Hematopoietic multipotent progenitor cell treated with erythropoietin and hydrocortisone succinate and interleukin-3 and kit ligand, for 15 days (in vitro differentiated cells): Measurements from ENCODE around the gene TPCN1.

Source experiments
- DNase-seq: peaks from one replicate; pipeline ENCODE4 v3.0.0-alpha.2; 2015; ENCODE audit warnings: low spot score

Gene TPCN1

GRCh38 chr12:113221181-113221996 is at the start of gene TPCN1:
Gene TPCN1 (plus strand): TSS chr12:113221464. CDS start chr12:113226853, 5,389 bp downstream.
- DNase-seq = peak; percentile 100

- DNase-seq = no peak
Measured at GRCh38 chr12:113171543-113171942, 49.7 kb upstream of the TPCN1 start.

- no peak for DNase-seq
Measured at GRCh38 chr12:113172185-113172584, 49.1 kb upstream of the TPCN1 start.

DNA sequence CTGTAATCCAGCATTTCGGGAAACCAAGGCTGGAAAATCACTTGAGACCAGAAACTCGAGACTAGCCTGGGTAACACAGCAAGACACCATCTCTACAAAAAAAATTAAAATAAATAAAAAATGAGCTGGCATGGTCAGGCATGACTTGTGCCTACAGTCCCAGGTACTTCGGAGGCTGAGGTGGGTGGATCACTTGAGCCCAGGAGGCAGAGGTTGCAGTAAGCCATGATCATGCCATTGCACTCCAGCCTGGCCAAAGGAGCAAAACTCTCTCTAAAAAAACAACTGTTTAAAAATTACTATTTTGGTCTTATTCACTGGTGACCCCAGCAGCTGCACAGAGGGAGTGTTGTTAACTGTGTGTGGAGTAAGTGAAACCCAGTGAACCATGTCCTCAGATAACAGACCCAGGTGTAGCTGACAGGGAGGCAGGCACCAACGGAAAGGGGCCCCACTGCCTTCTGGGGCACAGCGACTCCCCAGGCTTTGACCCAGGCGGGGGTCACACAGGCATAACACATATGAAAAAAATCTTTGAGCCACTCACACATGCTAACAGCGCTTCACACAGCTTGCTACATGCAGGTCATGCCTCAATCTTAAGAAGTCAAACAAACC is 48.1 kb upstream of the TPCN1 start:
- DNase-seq = no peak

GRCh38 chr12:113174461-113175384 is 46.5 kb upstream of the TPCN1 start:
- peak; percentile 79 for DNase-seq

DNA sequence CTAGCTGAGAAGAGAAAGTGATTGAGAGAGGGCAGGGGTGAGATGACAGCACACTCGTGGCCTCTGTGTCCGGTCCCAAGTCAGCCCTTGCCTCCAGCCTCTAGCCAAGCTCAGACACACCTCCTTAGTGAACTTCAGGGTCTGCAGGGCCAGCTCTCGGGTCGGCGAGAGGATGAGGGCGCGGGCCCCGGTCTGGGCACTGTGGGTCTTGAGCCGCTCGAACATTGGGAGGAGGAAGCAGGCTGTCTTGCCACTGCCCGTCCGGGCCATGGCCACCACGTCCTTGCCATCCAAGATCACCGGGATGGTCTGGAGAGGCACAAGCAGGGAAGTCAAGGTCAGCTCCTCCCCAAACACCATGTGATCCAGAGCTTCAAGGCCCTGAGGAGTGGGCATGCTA is 42.2 kb upstream of the TPCN1 start:
- DNase-seq = no peak

DNA sequence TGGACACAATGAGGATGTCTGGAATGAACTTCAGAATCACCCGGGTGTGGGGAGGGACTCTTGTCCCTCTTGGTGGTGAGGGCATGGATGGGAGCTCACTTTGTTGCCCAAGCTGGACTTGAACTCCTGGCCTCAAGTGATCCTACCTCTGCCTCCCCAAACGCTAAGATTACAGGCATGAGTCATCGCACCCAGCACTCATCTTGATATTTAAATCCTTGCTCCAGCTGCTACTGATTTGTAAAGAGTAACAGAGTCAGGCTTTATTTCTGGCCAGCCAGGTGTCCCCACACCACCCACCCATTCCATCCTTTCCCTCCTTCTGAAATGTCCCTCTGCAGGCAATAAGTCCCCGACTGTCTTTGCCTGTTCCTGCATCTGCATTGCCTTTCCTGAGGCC is 40.9 kb upstream of the TPCN1 start:
- DNase-seq = no peak

- DNase-seq = no peak
Measured at GRCh38 chr12:113181975-113182374, 39.3 kb upstream of the TPCN1 start.

DNA sequence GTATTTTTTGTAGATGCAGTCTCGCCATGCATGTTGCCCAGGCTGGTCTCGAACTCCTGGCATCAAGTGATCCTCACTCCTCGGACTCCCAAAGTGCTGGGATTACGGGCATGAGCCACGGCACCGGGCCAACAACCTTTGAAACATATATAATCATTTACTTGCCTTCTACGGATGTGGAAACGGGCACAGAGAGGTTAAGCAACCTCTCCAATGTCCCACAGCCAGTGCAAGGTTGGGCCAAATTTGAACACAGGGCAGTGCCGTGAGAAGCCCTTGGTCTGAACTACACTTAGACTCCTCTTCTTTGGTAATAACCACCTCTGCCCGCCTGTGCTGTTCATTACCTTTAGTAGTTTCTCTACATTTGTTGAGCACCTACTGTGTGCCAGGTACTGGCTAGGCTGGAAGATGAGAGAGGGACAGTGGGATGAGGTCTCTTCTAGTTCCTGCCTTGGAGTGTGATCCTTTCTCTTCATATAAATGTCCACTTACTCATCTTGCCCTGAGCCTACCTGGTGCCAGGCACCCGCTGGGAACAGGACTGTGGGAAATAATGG is 38.2 kb upstream of the TPCN1 start:
- no peak for DNase-seq

- DNase-seq = no peak
Measured at GRCh38 chr12:113184098-113184899, 37.0 kb upstream of the TPCN1 start.

DNA sequence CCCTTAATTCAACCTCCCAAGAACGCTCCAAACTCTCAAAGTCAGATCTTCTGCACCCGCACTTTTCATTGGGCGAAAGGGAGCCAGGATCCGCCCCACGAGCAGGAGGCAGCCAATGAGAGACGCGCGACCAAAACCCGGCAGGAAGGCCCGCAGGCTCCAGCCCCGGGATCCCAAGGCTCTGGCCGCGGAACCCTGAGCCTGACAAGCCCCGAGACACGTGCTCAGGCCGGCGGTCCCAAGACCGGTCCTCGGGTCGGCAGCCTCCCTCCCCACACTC is 36.4 kb upstream of the TPCN1 start:
- peak; percentile 92 for DNase-seq

- DNase-seq = peak; percentile 83
Measured at GRCh38 chr12:113185180-113186032, 35.9 kb upstream of the TPCN1 start, which contains the start of the genes DDX54 and RITA1. Gene DDX54 (minus strand): TSS chr12:113185478. CDS start chr12:113185451, 27 bp downstream. Gene RITA1 (plus strand): TSS chr12:113185721. CDS start chr12:113186747, 1,026 bp downstream.

DNA sequence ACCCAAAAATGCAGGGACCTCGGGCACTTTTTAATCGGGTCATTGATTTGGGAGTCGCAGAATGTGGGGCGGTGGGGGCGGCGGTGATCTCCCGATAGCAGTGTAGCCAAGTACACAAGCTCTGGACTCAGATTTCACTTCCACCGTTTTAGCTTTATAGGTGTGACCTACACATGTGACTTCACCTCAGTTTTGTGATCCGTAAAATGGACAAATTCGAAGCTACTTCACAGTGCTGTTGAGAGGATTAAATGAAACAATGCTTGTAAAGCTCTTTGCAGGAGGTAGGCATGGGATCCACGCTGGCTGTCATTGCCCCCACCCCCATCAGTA is 35.3 kb upstream of the TPCN1 start:
- no peak for DNase-seq

DNA sequence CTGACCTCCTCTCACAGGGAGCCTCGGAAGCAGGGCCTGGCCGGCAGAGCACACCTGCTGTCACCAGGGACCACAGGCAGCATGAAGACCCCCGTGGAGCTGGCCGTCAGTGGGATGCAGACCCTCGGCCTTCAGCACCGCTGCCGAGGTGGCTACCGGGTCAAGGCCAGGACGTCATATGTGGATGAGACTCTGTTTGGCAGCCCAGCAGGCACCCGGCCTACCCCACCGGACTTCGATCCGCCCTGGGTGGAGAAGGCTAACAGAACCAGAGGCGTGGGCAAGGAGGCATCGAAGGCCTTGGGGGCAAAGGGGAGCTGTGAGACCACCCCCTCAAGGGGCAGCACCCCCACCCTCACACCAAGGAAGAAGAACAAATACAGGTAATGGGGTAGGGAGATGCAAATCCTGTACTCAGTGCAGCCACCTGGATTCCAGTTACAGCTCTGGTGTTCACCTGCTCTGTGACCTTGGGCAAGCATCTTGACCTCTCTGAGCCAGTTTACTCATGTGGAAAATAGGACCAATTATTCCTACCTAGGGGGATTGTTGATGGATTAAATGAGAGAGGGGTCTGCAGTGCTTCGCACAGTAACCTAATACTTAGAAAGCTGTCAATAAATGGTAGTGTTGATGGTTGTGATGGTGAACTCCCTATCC is 34.5 kb upstream of the TPCN1 start:
- no peak for DNase-seq

DNA sequence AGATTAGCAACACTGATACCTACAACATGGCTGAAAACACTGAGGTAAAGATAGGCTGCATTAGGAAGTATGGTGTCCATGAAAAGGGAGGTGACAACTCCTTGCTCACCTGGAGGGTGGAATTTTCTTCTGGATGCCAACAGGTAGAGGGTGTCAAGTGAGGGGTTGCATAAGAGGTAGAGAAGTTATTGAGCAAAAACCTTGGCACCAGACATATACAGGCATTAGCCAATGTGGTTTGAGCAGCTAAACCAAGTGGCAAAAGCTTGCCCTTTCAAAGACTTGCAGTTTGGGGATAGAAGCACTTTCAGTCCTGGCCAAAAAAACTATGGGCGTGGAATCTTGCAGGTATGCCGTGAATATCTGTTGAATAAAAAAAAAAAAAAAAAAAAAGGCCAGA is 31.9 kb upstream of the TPCN1 start:
- no peak for DNase-seq

- DNase-seq = peak; percentile 75
Measured at GRCh38 chr12:113190761-113191160, 30.5 kb upstream of the TPCN1 start.

GRCh38 chr12:113191227-113191626 is 30.0 kb upstream of the TPCN1 start:
- DNase-seq = peak; percentile 70

DNA sequence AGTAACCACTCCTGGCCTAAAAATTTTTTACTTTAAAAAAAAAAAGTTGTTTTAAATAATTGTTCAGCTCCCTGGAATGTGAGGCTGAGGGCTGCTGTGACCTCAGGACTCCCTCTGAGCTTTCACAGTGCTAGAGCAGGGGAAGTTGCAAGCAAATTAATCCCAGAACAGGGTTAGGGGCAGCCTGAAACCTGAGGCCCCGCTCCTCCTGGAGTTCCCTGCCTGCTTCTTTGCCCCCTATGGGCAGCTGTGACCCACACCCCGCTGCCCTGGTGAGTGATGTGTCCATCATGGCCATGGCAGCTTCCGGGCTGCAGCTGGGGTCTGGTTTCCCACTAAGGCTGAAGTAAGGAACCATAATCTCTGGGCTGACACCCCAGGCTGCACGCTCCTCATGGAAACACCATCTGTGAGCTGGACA is 26.3 kb upstream of the TPCN1 start:
- DNase-seq = no peak

DNA sequence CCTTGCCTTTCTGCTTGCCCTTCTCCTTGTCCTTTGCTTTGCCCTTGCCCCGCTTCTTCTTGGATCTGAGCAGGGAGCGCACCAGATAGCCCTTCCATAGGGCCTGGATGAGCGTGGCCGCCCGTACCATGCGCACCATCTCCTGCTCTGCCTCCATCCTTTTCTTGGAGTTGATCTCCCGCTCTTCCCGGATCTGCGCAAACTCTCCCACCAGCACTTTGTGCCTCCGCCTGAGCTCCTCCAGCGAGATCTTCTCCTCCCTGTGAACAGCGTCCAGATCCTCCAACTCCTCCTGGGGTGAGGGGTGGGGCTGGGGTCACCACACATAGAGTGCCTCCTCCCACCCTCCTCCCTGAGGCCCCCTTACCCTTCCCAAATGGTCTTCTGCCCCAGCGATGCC is 25.7 kb upstream of the TPCN1 start:
- no peak for DNase-seq

GRCh38 chr12:113196582-113196981 is 24.7 kb upstream of the TPCN1 start:
- DNase-seq = no peak
